ENCODE measurements around the gene KNOP1. TPM values are rescaled to one million over a fixed set of nuclear protein-coding genes. Genes with fewer than 3 reads are reported as not detected.

Gene KNOP1
- total RNA-seq, 2 donors from 2014 or later, result 4.1 to 5.4 TPM

- peaks cover 37% of the 10 kb centered on the region for H3K36me3 ChIP-seq
Observed at GRCh38 chr16:19708296-19709205, 9.5 kb downstream of the KNOP1 start.

DNA sequence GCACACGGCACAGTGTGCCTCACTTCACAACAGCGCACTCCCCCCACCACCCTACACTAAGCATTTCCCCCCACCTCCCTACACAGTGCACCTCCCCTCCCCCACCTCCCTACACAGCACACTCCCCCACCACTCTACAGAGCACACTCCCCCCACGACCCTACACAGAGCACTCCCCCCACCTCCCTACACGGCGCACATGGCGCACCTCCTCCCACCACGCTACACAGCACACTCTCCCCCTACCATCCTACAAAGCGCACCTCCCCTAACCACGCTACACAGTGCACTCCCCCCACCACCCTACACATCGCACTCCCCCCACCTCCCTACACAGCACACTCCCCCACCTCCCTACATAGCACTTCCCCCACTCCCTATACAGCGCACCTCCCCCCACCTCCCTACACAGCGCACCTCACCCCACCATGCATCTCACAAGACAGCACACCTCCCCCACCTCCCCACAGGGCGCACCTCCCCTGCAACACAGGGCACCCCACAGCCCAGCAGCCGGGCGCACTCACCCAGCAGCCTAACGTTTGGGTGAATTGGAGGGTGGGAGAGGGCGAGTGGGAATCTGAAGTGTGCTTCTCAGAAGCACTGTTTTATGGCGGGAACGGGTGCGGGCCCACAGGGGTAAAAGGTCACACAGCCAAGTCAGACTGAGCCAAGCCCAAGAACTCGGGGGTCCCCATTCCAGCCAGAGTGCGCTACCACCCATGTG, 10.3 kb downstream of the KNOP1 start:
- peaks cover 2 to 23% of the 10 kb centered on the region in 2 donors for H3K4me1 ChIP-seq
- no peak for TF ChIP-seq CTCF (IDR thresholded peaks at IDR 0.05)
- H3K4me3 ChIP-seq, result no peak overlapping the region
- H3K9me3 ChIP-seq, result no peaks in the 10 kb centered on the region
- no peak for DNase-seq (ENCODE audit: low spot score)
- peaks cover 40% of the 10 kb centered on the region for H3K36me3 ChIP-seq
- H3K27me3 ChIP-seq, result no peaks in the 10 kb centered on the region
- peak overlapping the region in 1 of 2 donors; percentile 58 for H3K27ac ChIP-seq

More at GRCh38 chr16:19708296-19709205, 9.5 kb downstream of the KNOP1 start:
- H3K4me3 ChIP-seq, result no peak overlapping the region
- no peak for DNase-seq (ENCODE audit: low spot score)
- H3K9me3 ChIP-seq, result no peaks in the 10 kb centered on the region
- H3K27ac ChIP-seq, result peak overlapping the region in 1 of 2 donors; percentile 58
- no peak for TF ChIP-seq CTCF (IDR thresholded peaks at IDR 0.05)
- peaks cover 2 to 23% of the 10 kb centered on the region in 2 donors for H3K4me1 ChIP-seq
- H3K27me3 ChIP-seq, result no peaks in the 10 kb centered on the region

DNA sequence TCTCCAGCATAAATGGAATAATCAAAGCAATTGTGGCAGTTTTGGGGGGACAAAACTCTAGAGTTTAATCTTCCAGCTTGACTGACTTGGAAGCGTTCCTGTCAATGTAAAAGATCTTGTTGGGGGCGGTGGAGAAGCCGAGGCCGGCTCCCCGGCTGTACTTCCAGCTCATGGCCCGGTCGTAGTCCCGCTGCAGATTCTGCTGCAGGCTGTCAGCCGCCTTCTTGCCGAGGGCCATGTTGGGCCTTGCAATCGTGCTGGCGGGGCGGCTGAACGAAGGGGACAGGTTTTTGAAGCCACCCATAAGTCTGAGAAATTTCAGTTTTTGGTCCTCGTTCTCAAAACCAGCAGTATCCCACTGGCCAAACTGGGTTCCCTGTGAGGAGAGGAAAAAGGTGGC, 11.2 kb downstream of the KNOP1 start:
- H3K4me3 ChIP-seq, result no peak overlapping the region
- no peaks in the 10 kb centered on the region for H3K27me3 ChIP-seq
- no peak overlapping the region for H3K27ac ChIP-seq
- H3K9me3 ChIP-seq, result no peaks in the 10 kb centered on the region
- no peak for TF ChIP-seq CTCF (IDR thresholded peaks at IDR 0.05)
- peaks cover 49% of the 10 kb centered on the region for H3K36me3 ChIP-seq
- DNase-seq (ENCODE audit: low spot score), result no peak
- peaks cover 2 to 23% of the 10 kb centered on the region in 2 donors for H3K4me1 ChIP-seq

GRCh38 chr16:19705843-19706242, 12.2 kb downstream of the KNOP1 start:
- Histone ChIP-seq H3K4me1 (peaks cover 2 to 19% of the 10 kb centered on the region in 2 donors), H3K9me3 (no peaks in the 10 kb centered on the region), H3K4me3 (no peak overlapping the region), H3K27me3 (no peaks in the 10 kb centered on the region), H3K27ac (peak overlapping the region; percentile 50 to 63), H3K36me3 (peaks cover 56% of the 10 kb centered on the region)
- TF ChIP-seq CTCF (IDR thresholded peaks at IDR 0.05), result no peak
- no peak for DNase-seq (ENCODE audit: low spot score)

GRCh38 chr16:19705146-19705501, 12.9 kb downstream of the KNOP1 start:
- no peak for TF ChIP-seq CTCF (IDR thresholded peaks at IDR 0.05)
- H3K4me1 ChIP-seq, result peaks cover 2 to 23% of the 10 kb centered on the region in 2 donors

More at GRCh38 chr16:19705146-19705501, 12.9 kb downstream of the KNOP1 start:
- Histone ChIP-seq H3K27me3 (no peaks in the 10 kb centered on the region), H3K4me3 (no peak overlapping the region), H3K9me3 (no peaks in the 10 kb centered on the region), H3K27ac (peak overlapping the region; percentile 50 to 63), H3K36me3 (peaks cover 53% of the 10 kb centered on the region)
- no peak for DNase-seq (ENCODE audit: low spot score)
